Fibroblast of upper back skin (primary cell): ENCODE results near the gene PLEKHG7.
"Not testable (repeated sequence)": the region's sequence is repeated elsewhere in the genome, so short reads cannot be mapped to it uniquely, and the experiment has no call there.

ENCODE experiments used
- DNase-seq: peaks from one replicate; pipeline ENCODE4 v3.0.0-alpha.2; 2013

PLEKHG7 gene

DNA sequence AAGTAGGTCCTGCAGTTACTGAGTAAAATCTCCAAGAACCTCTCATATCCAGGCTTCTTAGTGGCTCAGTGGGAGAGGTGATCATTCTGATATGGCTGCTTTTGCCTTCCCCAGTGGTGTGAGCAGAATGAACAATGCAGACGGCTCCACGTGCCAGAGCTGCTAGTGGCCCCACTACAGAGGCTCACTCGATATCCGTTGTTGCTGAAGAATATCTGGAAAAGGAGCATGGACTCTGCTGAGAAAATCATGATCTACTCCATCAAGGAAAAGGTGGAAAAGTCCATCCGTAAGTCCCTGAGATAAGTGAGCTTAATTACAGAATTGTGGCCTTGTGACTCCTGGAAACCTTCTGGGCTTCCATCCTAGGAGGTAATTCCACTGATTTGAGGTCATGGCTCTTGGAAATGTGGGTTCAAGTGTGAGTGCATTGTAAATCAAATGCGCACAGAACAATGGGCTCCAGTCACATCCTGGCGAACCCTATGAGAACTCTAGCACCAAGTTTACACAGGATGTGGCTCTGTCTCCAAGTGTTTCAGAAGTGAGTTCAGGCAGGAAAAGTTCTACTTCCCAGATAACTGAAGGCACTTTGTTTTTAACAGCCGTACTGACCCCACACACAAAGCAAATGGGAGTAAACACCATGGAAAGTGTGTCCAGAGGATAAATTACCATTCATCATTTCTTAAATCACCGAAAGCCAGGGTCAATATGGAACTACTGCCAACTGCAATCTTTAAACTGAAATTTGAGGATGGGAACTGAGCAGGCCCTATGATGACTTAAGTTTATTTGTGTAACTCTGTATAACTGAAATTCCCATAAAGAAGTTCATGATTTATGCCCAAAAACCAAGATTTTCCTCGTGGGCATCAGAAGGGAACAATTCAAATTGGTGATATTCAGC, 51.4 kb downstream of the PLEKHG7 start:
- DNase-seq: no peak

DNA sequence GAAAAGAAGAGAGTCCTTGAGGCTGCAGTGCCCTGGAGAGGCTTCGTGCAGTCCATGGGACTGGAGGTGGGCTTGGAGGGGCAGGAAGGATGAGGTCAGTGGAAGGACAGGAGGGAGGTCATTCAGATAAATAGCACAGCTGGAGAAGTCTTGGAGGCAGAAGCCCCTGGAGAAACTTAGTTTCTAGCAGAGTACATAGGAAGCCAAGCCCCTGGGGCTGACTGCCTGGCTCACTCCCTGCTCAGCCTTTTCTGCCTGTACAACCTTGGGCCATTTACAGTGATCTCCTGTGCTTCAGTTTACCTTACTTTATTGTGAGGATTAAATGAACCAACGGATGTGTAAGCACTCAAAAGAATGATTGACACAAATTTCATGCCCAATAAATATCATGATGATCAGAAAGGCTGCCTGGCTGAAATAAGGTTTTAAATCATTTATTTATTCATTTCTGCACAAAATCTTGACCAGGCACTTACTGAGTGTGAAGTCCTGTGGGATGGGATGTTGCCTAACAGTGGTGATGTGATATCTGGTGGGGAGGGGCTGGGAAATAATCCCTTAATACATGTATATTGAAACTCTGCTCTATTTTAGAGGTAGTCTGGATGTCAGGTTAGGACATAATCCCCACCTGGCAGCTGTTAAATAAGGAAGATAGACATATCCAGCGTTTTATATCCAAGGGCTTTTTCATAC, 54.3 kb downstream of the PLEKHG7 start:
- DNase-seq: no peak

DNA sequence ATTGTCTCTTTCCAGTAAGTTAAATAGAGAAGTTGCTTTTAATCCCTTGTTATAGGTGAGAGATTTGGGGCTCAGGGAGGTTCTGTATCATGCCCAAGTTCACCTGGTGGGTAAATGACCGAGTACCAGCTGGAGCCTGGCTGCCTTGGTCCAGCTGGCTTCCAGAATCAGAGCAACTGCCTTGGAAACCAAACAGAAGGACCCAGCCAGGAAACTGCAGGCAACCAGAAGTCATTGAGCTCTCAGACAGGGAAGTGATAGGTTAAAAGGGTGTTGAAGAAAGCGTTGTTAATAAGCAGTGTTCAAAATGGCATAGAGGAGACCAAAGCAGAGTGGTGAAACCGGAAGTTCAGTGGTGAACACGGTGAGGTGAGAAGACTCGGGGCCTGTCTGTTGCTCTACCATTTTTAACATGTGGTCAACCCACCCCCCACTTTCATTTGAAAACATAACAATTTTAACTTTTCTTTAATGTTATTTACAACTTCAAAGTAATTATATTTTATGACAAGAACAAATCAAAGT, 54.9 kb downstream of the PLEKHG7 start:
- no peak for DNase-seq

DNA sequence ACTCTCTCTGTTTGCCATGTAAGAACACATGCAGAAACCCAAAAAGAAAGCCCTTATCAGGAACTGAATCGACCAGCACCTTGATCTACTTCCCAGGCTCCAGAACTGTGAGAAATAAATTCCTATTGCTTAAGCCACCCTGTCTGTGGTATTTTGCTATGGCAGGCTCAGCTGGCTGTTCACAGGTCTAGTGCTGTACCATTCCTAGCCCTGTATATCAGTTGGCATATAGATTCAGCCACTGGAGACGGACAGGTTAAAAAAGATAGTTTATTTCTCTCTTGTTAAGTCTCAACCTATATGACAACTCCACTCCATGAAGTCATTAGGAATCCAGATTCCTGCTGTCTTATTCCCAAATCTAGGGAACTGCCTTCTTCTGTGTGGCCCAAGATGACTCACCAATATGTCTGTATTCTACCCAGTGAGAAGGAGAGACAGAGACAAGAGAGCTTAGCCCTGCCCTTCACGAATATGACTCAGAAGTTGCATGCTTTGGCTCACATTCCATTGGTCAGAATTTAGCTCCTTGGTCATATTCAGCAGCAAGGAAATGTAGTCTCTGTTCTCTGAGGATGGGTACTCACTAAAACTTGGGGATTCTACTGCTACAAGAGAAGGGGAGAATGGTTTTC, 57.0 kb downstream of the PLEKHG7 start:
- peak; percentile 94 for DNase-seq

DNA sequence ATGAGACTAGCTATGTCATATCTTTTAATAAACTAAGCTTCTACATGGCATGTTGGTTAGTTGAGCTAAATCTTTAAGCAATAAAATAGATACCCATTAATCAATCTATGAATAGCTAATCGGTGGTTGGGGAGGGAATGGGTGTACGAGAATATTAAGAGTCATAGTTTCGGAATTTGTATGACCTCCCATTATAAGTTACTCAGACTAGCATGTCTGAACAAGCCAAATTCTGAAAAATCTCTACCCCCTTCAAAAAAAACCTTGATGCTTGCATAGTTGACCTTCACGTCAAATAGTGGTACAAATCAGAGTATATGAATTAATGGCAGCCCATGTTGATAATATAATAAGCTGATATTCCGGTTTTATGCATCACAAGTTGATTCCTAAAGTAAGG, 60.0 kb downstream of the PLEKHG7 start:
- no peak for DNase-seq

DNA sequence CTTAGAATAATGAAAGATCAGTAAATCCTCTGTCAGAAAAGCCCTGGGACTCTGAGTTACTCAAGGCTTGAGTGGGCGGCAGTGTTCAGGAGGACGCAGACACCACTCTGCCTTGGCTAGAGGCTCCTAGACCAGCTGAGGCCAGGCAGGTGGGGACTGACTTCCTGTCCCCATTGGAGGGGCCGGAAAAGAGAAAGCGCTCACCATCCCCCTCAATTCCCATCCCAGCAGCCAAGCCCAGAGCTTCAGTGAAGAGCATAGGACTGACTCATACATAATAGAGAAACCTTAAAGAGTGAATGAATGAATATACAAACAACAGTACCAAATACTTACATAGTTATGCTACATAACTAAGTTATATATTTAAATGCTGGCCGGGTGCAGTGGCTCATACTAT, 62.0 kb downstream of the PLEKHG7 start:
- peak; percentile 36 for DNase-seq

DNA sequence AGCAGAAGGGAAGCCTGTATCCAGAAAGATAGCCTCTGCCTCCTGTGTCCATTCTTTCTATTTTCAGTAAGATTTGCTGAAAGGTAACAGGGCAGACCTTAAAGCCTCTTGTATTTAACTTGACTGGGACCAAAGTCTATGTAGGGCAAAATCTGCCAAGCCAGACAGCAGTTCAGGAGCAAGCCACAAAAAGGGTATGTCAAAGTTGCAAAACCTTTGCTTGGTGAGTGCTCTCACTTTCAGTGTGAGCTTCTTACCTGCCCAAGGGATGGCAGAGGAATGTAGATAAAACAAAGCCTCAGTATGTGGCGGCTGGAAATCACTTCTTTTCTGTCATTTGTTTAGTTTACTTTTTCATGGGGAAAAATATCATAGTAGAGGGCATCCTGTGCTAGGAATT, 63.1 kb downstream of the PLEKHG7 start:
- DNase-seq: no peak

DNA sequence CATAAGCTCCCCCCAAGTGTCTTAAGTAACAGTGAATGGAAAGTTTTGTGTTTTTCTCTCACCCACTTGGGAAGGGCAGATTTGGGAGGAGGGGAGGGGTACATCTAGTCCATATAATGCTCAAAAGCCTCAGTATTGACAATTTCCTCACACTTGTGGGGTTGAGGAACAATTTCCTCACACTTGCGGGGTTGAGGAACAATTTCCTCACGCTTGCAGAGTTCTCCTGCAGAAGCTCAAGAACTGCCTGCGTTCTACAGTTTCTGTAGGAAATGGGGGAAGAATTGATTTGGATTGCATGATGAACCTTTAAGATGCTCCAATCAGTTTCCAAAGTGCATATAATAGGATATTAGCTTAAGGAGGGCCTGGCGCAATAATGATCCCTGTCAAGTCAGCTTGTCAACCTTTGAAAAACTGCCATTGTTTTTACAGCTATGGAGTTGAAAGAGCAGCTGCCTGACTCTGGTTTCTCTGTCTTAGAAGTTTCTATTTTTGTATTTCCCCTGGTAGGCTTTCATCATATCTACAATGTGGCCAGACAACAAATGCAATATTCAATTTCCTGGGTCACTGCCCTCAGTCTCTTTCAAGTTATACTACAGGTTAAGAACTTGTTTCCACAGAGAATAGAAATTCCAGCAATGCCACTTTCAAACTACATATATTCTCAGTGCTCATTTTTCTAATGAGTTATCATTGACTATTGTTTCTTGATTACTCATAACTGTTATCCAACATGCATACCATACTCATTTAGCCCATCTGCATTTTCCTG, 66.5 kb downstream of the PLEKHG7 start:
- peak; percentile 14 for DNase-seq

DNA sequence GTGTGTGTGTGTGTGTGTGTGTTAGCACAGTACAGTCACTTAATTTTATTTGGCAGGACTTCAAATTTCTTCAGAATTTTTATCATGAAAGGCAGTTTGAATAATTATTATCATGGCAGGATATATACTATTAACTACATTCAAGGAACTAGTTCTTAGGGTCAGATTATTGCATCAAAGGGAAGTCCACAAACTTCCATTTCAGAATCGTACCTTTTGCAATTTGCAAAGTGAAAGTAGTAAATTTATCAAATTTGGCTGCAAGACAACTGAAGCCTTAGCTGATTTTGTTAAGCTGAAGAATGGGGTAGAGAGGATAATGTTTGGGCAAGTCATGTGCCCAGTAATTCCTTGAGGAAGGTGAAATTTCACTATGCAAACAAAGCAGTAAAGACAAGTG, 68.2 kb downstream of the PLEKHG7 start:
- DNase-seq: no peak

DNA sequence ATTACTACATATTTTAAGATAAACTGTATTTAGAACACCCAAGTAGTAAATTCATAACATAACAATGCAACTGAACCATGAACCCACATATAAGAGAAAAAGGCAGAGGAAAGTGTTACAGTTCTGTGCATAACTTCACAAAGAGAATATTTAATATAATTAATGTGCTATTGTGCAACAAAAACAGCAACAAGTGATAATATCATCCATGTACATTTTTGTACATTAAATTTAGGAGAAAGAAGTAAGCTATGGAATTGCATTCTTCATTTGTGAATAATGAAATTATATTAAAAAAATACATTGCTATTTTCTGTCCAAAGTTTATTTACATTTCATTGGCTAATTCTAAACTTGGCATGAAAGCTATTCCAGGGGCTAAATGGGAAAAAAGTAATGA, 72.6 kb downstream of the PLEKHG7 start:
- DNase-seq: no peak

DNA sequence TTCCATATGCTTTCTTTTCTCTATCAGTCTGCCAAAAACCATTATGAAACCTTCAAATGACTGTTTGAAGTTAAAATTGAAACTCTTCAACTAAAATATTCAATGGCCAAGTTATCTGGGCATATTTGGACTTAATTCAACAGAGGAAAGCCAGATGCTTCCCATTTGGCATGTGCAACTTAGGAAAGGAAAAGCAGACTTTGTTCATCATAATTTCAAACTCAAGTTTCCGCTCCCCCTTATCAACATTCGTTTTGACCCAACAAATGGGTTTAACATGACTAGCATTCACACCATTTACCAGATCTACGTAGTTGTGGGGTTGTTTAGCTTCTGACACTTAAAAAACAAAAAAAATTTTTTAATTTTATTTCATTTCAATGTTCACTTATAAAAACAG, 75.7 kb downstream of the PLEKHG7 start:
- no peak for DNase-seq

DNA sequence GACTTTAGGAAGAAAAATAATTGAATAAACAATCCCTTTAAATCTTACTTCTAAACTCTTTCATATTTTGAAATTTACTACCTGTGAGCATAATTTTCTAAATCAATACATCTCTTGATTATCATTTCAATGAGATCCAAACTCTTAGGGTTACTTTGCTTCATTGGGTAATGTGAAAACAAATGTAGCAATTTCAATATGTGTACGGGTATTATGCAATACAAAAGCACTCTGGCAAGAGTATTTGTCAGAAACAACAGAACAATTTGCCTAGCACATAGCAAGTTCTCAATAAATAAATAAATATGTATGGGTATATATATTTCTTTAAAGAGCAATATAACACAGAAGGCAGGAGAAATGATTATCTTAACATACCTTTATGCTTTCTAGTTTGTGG, 77.1 kb downstream of the PLEKHG7 start:
- DNase-seq: no peak

DNA sequence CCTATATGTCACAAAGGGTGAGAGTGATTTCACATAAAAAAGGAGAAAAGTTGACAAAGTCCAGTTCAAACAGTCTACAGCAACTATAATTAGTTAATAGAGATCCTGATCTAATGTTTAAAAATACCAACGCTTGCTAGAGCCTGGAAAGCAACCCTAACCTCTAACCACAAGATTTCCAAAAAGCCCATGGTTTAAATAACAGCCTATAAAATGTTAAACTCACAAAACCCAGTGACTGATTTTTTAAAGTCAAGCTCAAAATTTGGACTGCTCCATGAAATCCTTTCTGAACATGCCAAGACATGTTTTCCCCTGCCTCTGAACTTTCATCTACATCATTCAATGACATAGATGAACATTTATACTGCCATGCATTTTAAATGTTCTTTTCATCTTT, 81.6 kb downstream of the PLEKHG7 start:
- DNase-seq: peak; percentile 52

DNA sequence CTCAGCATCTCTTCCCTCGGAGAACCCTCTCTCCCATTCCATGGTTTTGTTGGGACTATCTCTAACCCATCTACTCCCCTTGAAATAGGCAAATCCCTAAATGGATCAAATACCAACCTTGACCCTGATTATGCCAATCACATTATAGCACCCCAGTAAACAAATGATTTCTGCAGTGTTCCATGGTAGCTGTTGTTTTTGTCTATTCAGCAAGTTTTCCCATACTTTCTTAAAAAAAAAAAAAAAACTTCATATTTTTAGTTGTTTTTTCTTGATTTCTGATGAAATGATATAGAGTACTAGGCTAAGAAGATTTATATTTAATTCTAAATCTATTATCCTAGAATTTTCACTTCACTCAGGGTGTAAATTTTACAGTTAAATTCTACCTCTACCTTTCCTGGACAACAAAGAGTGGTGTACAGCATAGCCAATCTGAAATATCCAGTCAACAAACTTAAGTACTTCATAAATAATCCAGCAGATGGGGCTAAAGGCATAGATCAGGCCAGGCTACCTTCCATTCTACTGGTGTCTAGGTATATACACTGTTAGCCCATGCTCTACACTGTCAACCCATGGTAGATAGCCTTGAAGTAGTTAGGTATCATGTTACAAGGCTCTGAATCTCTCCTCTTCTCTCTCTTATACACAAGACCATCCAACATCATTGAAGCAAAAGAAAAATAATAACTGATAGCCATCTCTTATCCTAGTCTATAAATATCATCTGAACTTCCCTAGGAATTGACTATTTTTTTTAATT, 82.2 kb downstream of the PLEKHG7 start:
- DNase-seq: peak; percentile 81

DNA sequence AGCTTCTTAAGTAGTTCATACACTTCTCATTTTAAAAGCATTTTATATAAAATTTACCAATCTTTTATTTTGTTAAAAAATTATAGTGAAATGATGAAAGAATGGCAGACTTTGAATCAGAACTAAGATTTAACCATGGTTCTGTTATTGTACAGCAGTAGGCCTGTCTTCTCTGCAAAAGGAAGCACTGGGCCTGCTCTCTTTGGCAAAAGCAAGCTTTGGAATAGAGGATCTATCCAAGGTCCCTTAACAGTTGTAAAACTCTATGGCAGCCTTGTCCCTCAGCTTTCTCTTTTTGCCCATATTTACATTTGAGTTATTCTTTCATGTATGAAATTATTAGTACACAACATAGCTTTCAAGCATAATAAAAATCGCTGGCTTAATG, 82.8 kb downstream of the PLEKHG7 start:
- DNase-seq: no peak

DNA sequence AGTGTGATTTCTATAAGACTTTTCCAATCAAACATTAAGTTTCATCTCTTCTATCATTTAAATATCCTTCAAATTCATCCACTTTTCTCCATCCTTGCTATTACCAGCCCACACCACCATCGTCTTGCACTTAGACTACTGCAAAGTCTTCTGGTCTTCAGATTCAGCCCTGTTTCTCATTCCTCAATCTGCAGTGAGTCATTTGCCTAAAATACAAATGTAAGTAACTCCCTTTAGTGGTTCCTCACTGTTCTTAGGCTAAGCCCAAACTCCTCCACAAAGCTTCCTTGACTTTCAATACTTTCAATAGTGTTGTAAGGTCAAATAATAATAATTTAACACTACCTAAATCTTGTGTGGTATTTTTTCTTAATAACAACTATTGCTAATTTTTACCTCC, 83.3 kb downstream of the PLEKHG7 start:
- DNase-seq: peak; percentile 43

DNA sequence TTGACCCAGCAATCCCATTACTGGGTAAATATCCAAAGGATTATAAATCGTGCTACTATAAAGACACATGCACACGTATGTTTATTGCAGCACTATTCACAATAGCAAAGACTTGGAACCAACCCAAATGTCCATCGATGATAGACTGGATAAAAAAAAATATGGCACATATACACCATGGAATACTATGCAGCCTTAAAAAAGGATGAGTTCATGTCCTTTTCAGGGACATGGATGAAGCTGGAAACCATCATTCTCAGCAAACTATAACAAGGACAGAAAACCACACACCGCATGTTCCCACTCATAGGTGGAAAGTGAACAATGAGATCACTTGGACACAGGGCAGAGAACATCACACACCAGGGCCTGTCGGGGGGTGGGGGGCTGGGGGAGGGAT, 91.6 kb downstream of the PLEKHG7 start:
- not testable (repeated sequence) for DNase-seq

DNA sequence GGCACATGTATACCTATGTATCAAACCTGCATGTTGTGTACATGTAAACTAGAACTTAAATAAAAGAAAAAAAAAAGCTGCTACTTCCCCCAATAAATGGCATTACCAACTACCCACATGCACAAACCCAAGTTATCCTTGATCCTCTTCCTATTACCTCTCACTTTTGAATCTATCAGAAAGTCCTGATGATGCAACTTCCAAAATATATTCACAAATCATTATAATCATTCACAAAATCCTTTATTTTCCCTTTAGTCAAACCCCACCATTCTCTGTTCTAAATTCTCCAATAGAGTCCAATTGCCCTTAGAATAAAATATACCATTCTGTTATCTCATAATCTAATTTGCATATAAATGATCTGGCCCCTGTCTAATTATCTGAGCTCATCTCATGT, 92.0 kb downstream of the PLEKHG7 start:
- DNase-seq: no peak

DNA sequence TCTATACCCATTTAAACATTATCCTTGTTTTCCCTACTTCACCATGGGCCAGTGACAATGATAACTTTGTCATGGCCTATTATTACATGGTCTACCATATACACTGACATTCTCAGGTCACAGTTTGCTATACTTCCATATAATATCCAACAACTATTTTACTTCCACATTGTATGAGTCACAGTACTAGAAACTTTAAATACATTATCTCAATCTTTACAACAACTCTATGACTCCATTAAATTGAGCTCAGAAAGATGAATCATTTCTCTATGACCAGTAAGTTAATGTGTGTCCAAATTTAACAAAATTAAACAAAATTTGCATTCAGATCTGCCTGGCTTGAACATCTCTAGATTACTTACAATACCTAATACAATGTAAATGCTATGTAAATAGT, 93.9 kb downstream of the PLEKHG7 start:
- DNase-seq: peak; percentile 28

DNA sequence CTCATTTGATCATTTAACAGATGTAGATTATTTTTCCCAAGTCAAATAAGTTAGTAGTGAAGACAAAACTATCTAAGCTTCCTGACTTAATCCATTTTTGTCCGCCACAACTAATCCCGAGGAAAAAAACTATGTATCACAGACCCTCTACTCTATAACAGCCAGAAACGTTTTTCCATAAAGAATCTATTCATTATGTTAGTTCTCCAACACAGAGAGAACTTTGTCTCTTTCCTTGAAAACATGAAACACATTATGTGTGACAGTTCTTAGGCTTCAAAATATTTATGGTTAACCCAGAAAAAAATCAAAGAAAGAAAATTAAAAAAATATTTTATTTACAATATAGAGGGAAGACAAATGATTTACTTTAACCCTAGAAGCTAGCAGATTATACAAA, 100.1 kb downstream of the PLEKHG7 start:
- DNase-seq: no peak

DNA sequence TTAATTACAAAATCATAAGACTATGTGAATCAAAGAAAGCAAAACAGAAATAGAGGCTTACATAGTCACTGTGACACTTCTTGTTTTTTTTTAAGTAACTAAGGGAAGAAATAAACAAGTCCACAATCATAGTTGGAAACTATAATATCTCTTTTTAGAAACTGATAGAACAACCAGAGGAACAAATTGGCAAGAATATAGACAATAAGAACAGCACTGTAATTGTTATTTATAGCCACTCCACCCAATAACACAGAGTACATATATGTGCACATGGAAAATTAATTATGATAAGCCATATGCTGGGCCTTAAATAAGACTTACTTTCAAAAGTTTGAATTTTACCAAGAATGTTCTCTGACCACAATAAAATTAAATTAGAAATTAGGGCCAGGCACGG, 101.1 kb downstream of the PLEKHG7 start:
- no peak for DNase-seq

DNA sequence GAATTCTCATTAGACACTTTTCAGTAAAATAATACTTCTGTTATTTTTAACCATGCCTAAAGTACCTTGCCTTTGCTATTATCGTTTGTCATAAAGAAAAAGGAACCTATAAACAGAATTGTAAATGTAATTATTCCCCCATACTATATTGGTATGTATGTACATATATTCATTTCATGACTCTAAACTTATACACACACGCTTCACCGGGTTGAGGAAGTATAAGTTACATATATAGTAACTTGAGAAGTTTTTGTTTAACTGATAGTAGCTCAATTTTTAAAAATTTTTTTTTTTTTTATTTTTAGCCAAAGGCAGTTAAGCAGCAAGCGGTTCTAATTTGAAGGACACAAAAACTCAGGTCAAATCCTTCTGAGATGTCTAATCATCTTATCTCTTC, 107.6 kb downstream of the PLEKHG7 start:
- no peak for DNase-seq
